ENCODE results near the gene ETV2.

DNA sequence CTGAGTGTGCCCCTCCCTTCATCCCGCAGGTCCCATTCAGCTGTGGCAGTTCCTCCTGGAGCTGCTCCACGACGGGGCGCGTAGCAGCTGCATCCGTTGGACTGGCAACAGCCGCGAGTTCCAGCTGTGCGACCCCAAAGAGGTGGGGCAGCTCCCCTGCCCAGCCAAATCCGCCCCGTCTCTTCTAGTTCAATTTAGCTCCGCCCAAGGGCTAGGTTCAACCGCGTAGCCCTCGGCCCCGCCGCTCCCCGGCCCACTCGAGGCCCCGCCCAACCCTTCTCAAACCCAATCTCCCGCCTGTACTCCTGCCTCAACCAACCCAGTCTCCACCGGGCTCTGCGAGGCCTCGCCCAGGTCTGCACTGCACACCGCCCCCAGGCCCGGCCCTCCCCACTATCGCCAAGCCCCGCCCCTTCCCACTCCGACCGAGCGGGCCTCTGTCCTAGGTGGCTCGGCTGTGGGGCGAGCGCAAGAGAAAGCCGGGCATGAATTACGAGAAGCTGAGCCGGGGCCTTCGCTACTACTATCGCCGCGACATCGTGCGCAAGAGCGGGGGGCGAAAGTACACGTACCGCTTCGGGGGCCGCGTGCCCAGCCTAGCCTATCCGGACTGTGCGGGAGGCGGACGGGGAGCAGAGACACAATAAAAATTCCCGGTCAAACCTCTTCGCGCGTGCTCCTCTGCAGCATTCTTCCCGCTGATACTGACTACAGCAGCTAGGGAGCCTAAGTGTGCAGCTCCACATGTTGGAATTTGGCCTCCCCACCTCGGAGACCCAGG is 2.9 kb downstream of the ETV2 start:
- TF ChIP-seq, protein P1, sequence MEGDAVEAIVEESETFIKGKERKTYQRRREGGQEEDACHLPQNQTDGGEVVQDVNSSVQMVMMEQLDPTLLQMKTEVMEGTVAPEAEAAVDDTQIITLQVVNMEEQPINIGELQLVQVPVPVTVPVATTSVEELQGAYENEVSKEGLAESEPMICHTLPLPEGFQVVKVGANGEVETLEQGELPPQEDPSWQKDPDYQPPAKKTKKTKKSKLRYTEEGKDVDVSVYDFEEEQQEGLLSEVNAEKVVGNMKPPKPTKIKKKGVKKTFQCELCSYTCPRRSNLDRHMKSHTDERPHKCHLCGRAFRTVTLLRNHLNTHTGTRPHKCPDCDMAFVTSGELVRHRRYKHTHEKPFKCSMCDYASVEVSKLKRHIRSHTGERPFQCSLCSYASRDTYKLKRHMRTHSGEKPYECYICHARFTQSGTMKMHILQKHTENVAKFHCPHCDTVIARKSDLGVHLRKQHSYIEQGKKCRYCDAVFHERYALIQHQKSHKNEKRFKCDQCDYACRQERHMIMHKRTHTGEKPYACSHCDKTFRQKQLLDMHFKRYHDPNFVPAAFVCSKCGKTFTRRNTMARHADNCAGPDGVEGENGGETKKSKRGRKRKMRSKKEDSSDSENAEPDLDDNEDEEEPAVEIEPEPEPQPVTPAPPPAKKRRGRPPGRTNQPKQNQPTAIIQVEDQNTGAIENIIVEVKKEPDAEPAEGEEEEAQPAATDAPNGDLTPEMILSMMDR (IDR thresholded peaks at IDR 0.05; ENCODE audit: poor library complexity, severe bottlenecking): no peak
- TF ChIP-seq EP300 (conservative IDR thresholded peaks at IDR 0.05; ENCODE audit: poor library complexity, severe bottlenecking): no peak
- no peak for TF ChIP-seq EZH2 (IDR thresholded peaks at IDR 0.05; ENCODE audit: borderline replicate concordance, insufficient read depth, low read length, poor library complexity, severe bottlenecking)
- no peak for TF ChIP-seq TAF1 (IDR thresholded peaks at IDR 0.05; ENCODE audit: low read depth)
- TF ChIP-seq POLR2AphosphoS5 (IDR thresholded peaks at IDR 0.05): no peak
- TF ChIP-seq, protein P2, sequence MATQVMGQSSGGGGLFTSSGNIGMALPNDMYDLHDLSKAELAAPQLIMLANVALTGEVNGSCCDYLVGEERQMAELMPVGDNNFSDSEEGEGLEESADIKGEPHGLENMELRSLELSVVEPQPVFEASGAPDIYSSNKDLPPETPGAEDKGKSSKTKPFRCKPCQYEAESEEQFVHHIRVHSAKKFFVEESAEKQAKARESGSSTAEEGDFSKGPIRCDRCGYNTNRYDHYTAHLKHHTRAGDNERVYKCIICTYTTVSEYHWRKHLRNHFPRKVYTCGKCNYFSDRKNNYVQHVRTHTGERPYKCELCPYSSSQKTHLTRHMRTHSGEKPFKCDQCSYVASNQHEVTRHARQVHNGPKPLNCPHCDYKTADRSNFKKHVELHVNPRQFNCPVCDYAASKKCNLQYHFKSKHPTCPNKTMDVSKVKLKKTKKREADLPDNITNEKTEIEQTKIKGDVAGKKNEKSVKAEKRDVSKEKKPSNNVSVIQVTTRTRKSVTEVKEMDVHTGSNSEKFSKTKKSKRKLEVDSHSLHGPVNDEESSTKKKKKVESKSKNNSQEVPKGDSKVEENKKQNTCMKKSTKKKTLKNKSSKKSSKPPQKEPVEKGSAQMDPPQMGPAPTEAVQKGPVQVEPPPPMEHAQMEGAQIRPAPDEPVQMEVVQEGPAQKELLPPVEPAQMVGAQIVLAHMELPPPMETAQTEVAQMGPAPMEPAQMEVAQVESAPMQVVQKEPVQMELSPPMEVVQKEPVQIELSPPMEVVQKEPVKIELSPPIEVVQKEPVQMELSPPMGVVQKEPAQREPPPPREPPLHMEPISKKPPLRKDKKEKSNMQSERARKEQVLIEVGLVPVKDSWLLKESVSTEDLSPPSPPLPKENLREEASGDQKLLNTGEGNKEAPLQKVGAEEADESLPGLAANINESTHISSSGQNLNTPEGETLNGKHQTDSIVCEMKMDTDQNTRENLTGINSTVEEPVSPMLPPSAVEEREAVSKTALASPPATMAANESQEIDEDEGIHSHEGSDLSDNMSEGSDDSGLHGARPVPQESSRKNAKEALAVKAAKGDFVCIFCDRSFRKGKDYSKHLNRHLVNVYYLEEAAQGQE (IDR thresholded peaks at IDR 0.05; ENCODE audit: borderline replicate concordance): no peak
